HG03457 (cell line): Measurements from ENCODE around the gene ABI3.
"Not testable (repeated sequence)": the region's sequence is repeated elsewhere in the genome, so short reads cannot be mapped to it uniquely, and the experiment has no call there.

Source experiments
- ATAC-seq: cut with Tn5 transposase; IDR thresholded peaks from one replicate; pipeline ENCODE4 v1.9.1; 2021; ENCODE audit warnings: moderate number of reproducible peaks; ENCODE audit not compliant: unreplicated experiment

Gene ABI3

DNA sequence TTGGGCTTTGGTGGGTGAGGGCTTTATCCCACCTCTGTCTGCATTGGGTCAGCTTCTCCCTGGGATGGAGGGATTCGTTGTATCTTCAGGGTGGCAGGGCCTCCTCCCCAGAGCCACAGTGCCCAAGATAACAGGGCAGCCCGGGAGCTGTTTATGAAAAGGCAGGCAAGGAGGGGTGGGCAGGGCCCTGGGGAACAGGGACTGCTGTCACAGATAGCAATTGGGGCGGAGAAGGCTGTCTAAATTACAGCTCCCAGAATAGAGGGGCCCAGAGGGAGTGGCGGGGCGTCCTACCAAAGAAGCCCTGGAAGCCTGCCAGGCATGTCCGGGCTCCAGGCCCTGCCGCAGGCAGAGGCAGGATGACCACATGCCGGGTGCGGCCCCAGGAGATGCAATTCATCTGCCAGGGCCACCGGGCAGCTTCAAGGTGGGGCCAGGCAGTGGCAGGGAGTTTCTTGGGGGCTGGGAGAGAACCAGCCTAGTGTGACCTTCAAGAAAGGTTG is 38.8 kb downstream of the ABI3 start:
- no peak for ATAC-seq

DNA sequence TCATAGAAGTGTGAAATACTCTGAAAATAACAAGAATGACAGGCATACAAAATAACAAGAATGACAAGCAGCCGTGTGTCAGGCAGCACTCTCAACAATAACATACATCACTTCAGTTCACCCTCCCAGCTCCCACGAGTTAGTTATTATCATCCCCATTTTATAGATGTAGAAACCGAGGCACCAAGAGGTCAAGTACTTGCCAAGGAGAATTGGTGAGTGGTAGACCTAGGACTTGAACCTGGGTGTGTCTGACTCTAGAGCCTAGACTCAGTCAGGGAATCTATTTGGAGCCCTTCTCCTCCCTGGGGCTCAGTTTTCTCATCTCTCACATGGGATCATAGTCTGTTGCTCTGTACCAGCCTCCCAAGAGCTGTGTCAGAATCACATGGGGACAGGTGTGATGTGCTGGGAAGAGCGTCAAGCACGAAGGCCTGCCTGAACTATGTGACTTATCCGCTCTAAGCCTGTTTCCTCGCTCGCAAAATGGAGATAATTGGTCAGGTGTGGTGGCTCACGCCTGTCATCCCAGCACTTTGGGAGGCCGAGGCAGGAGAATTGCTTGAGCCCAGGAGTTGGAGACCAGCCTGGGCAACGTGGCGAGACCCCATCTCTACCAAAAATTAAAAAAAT is 39.5 kb downstream of the ABI3 start:
- no peak for ATAC-seq

GRCh38 chr17:49252148-49252695 is 41.7 kb downstream of the ABI3 start:
- no peak for ATAC-seq

GRCh38 chr17:49254066-49254465 is 43.6 kb downstream of the ABI3 start:
- ATAC-seq = no peak

DNA sequence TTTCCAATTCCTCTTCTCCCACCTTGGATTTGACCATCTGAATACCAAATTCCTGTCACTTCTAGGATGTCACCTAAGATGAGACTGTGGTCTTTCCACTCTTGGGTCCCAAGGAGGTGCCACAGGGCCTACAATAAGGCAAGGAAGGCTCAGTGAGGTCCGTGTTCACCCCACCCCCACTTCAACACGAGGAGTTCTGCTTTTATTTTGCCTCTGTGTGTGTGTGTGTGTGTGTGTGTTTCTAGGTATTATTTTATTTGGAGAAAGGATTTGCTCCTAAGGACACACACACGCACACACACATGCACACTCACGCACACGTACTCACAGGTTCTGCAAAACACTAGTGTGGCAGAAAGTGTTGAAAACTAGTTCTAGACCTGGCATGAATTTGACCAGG is 44.6 kb downstream of the ABI3 start:
- ATAC-seq = no peak

DNA sequence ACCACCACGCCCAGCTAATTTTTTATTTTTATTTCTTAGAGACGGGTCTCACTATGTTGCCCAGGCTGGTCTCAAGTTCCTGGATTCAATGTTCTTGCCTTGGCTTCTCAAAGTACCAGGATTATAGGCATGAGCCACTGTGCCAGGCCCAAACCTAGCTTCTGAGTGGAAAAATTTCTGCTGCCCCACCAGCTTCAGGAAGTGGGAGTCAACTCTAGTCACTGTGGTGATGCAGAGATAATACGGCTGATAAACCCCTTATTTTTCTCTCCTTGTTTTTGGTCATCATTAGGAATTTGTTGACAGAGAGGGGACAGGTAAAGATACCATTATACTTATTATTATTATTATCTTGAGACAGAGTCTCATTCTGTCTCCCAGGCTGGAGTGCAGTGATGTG is 47.9 kb downstream of the ABI3 start:
- ATAC-seq = no peak

GRCh38 chr17:49259663-49260010 is 49.1 kb downstream of the ABI3 start:
- ATAC-seq = no peak

- ATAC-seq = no peak
These were observed 49.7 kb downstream of the ABI3 start for GRCh38 chr17:49260011-49260816.

DNA sequence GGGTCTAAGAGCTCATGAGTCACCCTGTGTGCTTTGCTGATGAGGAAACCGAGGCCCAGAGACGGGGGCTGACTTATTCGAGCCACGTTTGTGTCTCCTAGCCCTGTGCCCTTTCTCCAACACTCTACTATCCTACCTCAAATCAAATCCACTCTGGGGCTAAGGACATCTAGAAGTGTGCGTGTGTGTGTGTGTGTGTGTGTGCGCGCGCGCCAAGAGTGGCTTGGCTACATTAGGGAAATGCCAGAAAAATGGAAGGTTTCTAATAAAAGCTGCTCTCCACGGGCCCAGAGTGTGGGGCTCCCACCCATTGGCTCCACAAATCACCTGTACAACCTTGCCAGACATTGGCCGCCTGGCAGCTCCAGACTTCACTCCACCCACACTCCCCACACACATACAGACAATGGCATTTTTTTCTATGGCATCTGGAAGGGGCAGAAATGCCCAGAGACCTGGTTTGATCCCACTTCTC is 50.3 kb downstream of the ABI3 start:
- no peak for ATAC-seq

GRCh38 chr17:49261540-49261939 is 51.0 kb downstream of the ABI3 start:
- not testable (repeated sequence) for ATAC-seq

DNA sequence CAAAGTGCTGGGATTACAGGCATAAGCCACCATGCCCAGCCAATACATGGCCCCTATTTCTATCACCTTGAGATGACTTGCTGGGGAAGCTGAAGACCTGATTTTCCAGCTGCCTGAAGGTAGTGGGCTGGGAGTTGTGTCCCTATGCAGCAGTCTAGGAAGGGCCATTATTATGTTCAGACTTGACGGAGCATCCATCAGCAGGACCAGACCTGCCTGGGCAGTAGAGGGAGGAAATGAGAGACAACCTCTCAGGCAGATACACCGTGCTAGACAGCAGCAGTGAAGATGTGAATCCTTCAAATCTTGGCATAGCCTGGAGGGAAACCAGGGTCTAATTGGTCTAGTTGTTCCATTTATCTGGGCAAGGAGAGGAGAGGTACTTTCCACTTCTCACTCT is 55.7 kb downstream of the ABI3 start:
- no peak for ATAC-seq

DNA sequence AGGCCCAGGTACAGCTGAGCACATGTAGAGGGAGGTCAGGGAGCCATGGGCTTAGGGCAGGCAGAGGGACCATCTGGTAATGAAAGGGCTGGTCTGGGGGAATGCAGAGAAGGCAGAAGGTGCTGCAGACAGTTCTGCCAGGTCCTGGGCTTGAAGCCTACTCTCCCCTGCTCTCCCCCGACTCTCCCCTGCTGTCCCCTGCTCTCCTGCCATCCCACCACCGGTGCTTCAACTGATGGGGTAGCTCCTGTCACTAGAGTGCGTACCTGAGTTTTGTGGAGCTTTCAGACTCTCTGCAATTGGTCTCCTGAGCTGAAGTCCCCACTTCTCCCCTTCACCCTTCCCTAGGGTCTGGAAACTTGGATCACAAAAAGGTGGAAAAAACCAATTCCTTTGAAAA is 57.4 kb downstream of the ABI3 start:
- ATAC-seq = no peak

DNA sequence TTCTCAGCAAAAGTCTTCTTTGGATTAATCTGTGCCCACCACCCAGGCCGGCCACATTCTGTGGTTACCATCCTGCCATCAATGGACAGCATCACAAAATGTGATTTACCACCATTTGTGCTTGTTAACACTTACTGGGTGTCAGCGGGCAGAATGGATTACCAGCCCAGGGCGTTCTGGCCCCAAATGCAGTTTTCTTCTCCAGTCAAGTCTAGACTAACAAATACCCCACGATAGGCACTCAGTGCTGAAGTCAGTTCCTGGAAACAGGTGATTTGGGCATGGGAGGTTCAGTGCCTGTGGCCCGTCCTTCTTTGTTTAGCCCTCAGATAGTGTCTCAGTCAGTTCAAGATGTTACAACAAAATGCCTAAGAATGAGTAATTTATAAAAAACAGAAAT is 58.8 kb downstream of the ABI3 start:
- ATAC-seq = no peak
